Endothelial cell (in vitro differentiated cells): ENCODE data around the gene NCOA6. TPM values are rescaled to one million over a fixed set of nuclear protein-coding genes. Genes with fewer than 3 reads are reported as not detected.

ENCODE experiments used
- DNase-seq: peaks from one replicate; pipeline ENCODE4 v3.0.0; 2021; ENCODE audit warnings: low spot score
- H3K27ac Mint-ChIP-seq: one replicate; pipeline ENCODE4 v1.8.0; 2021; ENCODE audit warnings: mixed read lengths, inconsistent platforms; ENCODE audit not compliant: unreplicated experiment
- H3K27me3 Mint-ChIP-seq: one replicate; pipeline ENCODE4 v1.8.0; 2021; ENCODE audit warnings: mild to moderate bottlenecking, moderate library complexity, mixed read lengths, inconsistent platforms; ENCODE audit not compliant: unreplicated experiment
- H3K36me3 Mint-ChIP-seq: one replicate; pipeline ENCODE4 v1.8.0; 2021; ENCODE audit warnings: mild to moderate bottlenecking, low read depth, mixed read lengths, inconsistent platforms; ENCODE audit not compliant: unreplicated experiment
- H3K4me1 Mint-ChIP-seq: one replicate; pipeline ENCODE4 v1.8.0; 2021; ENCODE audit warnings: mild to moderate bottlenecking, mixed read lengths, inconsistent platforms; ENCODE audit not compliant: unreplicated experiment
- H3K4me3 Mint-ChIP-seq: one replicate; pipeline ENCODE4 v1.8.0; 2021; ENCODE audit warnings: mild to moderate bottlenecking, mixed read lengths, inconsistent platforms; ENCODE audit not compliant: unreplicated experiment
- H3K9me3 Mint-ChIP-seq: one replicate; pipeline ENCODE4 v1.8.0; 2021; ENCODE audit warnings: mixed read lengths, inconsistent platforms; ENCODE audit not compliant: unreplicated experiment
- CTCF ChIP-seq: fragments of 200-600 bp; sonication (generic); IDR thresholded peaks from one replicate; pipeline ENCODE4 v1.5.0; 2021; ENCODE audit warnings: antibody characterized with exemption; ENCODE audit not compliant: unreplicated experiment
- total RNA-seq: library from RNA; stranded (reverse); fragmentation: NEBNext Ultra II Directional; extraction: Animal tissue kit (Norgen Biotek cat#: 25700); gene quantifications from one replicate; pipeline ENCODE4 v1.2.1, GENCODE V29; 2021; ENCODE audit not compliant: unreplicated experiment

Gene NCOA6
- total RNA-seq, 1 donor from 2014 or later, result 22.0 TPM

- H3K4me3 Mint-ChIP-seq, result no peak overlapping the region
- peaks cover 10% of the 10 kb centered on the region for H3K4me1 Mint-ChIP-seq
- DNase-seq, result no peak
- no peak for TF ChIP-seq CTCF
- no peak overlapping the region for H3K27ac Mint-ChIP-seq
- H3K36me3 Mint-ChIP-seq, result peaks cover 5% of the 10 kb centered on the region
- H3K9me3 Mint-ChIP-seq, result no peaks in the 10 kb centered on the region
- H3K27me3 Mint-ChIP-seq, result no peaks in the 10 kb centered on the region
Observed at GRCh38 chr20:34861386-34862084, 36.1 kb upstream of the NCOA6 start.

- no peaks in the 10 kb centered on the region for H3K27me3 Mint-ChIP-seq
- no peak for DNase-seq
- H3K4me1 Mint-ChIP-seq, result peaks cover 10% of the 10 kb centered on the region
- no peaks in the 10 kb centered on the region for H3K9me3 Mint-ChIP-seq
- TF ChIP-seq CTCF, result no peak
- no peak overlapping the region for H3K27ac Mint-ChIP-seq
- peaks cover 9% of the 10 kb centered on the region for H3K36me3 Mint-ChIP-seq
- H3K4me3 Mint-ChIP-seq, result no peak overlapping the region
Observed at GRCh38 chr20:34859826-34860545, 34.5 kb upstream of the NCOA6 start.

- no peak for TF ChIP-seq CTCF
- H3K27me3 Mint-ChIP-seq, result no peaks in the 10 kb centered on the region
- H3K27ac Mint-ChIP-seq, result no peak overlapping the region
- peaks cover 10% of the 10 kb centered on the region for H3K4me1 Mint-ChIP-seq
- no peak overlapping the region for H3K4me3 Mint-ChIP-seq
- H3K36me3 Mint-ChIP-seq, result peaks cover 9% of the 10 kb centered on the region
- no peak for DNase-seq
- H3K9me3 Mint-ChIP-seq, result no peaks in the 10 kb centered on the region
Observed at GRCh38 chr20:34859367-34859766, 33.9 kb upstream of the NCOA6 start.

GRCh38 chr20:34852298-34852697 lies 26.8 kb upstream of the NCOA6 start:
- no peaks in the 10 kb centered on the region for H3K4me1 Mint-ChIP-seq
- DNase-seq, result no peak
- H3K27me3 Mint-ChIP-seq, result peaks cover 4% of the 10 kb centered on the region
- H3K9me3 Mint-ChIP-seq, result no peaks in the 10 kb centered on the region
- TF ChIP-seq CTCF, result no peak
- peaks cover 15% of the 10 kb centered on the region for H3K36me3 Mint-ChIP-seq
- H3K4me3 Mint-ChIP-seq, result no peak overlapping the region
- no peak overlapping the region for H3K27ac Mint-ChIP-seq

- no peaks in the 10 kb centered on the region for H3K4me1 Mint-ChIP-seq
- TF ChIP-seq CTCF, result no peak
- no peaks in the 10 kb centered on the region for H3K9me3 Mint-ChIP-seq
- H3K27me3 Mint-ChIP-seq, result peaks cover 4% of the 10 kb centered on the region
- DNase-seq, result no peak
- peaks cover 15% of the 10 kb centered on the region for H3K36me3 Mint-ChIP-seq
- no peak overlapping the region for H3K4me3 Mint-ChIP-seq
- H3K27ac Mint-ChIP-seq, result no peak overlapping the region
Observed at GRCh38 chr20:34850969-34851368, 25.5 kb upstream of the NCOA6 start.
